Kidney capillary endothelial cell (primary cell): ENCODE results near the gene CLASP2.

Source experiments
- DNase-seq: peaks from one replicate; pipeline ENCODE4 v3.0.0-alpha.2; 2018; ENCODE audit warnings: low spot score

The CLASP2 gene

DNA sequence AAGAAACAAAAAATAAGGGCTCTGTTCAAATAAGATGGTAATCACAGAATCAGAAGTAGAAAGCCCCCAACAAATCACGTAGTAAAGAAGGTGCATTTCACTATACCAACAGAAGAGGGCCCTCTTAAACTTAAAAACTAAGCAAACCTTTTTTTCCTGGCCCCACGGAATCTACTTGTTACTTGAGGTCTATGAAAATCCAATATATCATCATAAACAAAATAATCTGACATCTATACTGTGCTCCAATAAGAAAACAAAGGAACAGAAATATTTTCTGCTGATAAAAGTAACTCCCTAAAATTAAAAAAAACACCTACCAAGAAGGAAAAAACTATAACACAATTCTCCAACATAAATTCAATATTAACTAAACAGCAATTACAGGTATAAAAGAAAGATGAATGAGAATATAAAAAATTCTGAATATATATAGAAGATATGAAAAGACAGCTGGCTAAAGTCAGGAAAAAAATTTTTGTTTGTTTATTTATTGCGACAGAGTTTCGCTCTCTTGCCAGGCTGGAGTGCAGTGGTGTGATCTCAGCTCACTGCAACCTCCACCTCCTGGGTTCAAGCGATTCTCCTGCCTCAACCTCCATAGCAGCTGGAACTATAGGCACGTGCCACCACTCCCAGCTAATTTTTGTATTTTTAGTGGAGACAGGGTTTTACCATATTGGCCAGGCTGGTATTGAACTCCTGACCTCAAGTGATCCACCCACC is 81.8 kb downstream of the CLASP2 start:
- peak; percentile 63 for DNase-seq

GRCh38 chr3:33634262-33634661 is 83.8 kb downstream of the CLASP2 start:
- DNase-seq, result no peak

GRCh38 chr3:33629219-33629618 is 88.8 kb downstream of the CLASP2 start:
- DNase-seq, result no peak

DNA sequence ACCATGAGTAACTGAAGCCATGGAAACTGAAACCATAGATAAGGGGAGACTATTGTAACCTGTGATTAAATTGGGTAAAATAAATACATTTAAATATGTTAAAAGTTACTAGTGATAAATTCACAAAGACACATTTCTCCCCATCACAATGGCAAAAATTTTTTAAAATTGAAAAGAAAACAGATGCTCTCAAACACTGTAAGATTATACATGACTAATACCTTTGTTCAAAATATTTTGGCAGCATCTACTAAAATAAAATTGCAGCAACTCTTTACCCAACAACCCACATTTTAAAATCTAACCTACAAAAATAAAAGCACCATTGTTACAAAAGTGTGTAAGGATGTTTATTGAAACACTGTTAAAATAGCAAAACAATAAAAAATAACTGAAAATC is 93.3 kb downstream of the CLASP2 start:
- no peak for DNase-seq

- DNase-seq, result no peak
Observed at GRCh38 chr3:33613041-33613440, 105.0 kb downstream of the CLASP2 start.

DNA sequence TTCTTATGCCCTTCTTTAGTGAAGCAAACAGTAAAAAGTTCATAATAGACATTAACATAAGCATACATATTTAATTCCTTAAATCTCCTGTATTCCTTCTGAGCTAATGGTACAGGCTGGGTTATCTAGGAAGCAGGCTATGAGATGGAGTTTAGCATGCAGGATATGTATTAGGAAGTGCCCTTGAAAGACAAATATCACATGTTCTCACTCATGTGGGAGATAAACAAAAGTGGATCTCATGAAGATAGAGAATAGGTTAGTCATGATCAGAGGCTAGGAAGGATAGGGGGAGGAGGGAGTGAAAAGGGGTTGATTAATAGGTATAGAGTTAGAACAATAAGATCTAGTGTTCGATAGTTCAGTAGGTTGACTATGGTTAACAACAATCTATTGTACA is 105.4 kb downstream of the CLASP2 start:
- DNase-seq, result no peak

DNA sequence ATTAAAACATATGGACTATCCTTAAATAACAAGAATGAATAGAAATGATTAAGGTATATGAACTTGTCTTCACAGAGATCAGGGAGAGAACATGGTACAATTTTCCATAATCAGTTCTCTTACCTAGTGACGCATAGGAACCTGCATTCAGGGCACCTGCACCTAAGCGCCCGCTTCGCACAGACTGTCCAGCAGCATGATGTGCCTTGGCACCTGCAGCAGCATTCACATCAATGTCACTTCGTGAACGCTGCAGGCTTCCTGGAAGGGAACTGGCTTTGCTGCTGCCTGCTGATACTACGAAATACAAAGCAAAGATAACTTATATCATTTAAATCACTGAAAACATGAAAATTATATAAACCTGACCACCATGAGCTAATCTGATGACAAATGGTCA is 115.2 kb downstream of the CLASP2 start:
- DNase-seq, result no peak

- DNase-seq, result no peak
Observed at GRCh38 chr3:33597257-33597689, 120.8 kb downstream of the CLASP2 start.

DNA sequence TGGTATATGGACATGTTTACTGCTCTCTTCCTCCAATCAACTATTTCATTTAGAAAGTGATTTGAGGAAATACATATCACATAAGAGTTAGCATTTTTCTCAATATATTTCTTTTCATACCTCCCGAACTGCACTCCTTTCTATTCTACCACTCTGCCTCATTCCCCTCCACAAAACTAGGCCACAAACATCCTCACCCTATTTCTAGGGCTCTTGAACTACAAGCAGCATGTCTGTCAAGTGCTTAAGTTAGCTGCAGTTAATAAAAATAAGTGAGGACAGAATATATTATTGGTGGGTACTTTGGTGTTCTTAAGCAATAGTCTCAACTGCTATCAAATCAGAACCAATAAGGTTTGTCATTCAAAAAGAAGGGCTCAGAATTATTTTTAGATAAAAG is 125.1 kb downstream of the CLASP2 start:
- no peak for DNase-seq

GRCh38 chr3:33590541-33590940 is 127.5 kb downstream of the CLASP2 start:
- DNase-seq, result no peak

DNA sequence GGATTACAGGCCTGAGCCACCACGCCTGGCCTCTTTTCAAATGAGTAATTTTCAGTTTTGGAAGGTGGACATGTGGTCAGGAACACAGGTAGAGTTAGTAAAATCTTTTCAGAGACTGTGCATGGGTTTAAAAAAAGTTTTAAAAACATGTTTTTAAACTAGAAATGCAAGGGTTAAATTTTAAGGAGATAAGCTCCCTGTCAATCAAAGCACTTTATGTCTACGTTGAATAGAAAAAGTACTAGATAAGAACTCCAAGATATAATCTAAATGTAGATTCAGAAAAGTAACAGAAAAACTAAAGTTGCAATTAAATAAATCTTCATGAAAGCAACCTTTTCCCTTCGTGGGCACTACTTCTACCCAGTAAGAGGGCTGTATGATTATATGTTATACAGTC is 131.7 kb downstream of the CLASP2 start:
- no peak for DNase-seq

DNA sequence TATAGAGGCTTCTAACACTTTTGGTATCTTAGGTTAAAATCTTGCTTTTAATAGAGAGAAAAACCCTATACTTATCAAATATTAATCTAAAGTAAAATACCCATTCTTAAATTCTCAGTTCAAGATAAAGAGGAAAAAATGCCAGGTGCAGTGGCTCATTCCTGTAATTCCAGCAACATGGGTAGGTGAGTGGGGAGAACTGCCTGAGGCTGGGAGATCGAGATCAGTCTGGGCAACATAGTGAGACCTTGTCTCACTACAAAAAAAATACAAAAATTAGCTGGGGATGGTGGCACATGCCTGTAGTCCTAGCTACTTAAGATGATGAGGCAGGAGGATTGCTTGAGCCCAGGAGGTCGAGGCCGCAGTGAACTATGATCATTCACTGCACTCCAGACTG is 135.8 kb downstream of the CLASP2 start:
- no peak for DNase-seq

- DNase-seq, result no peak
Observed at GRCh38 chr3:33581666-33582065, 136.4 kb downstream of the CLASP2 start.

DNA sequence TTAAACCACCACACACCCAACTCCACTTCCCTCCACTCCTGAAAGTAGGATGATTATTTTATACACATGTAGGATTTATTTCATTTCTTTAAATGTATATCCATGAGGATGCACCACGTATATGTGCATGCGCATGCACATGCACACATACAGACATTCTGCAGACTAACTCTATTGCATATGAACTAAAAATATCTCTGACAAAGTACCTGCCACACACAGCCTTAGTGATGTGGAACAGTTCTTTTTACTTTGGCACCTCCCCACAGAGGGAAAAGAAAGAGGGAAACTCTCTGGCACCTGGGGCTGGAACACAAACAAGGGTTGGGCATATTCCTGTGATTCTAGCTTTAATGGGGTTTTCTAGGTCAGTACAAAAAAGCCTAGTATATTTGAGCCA is 138.2 kb downstream of the CLASP2 start:
- no peak for DNase-seq

GRCh38 chr3:33579178-33579510 is 138.9 kb downstream of the CLASP2 start:
- no peak for DNase-seq

DNA sequence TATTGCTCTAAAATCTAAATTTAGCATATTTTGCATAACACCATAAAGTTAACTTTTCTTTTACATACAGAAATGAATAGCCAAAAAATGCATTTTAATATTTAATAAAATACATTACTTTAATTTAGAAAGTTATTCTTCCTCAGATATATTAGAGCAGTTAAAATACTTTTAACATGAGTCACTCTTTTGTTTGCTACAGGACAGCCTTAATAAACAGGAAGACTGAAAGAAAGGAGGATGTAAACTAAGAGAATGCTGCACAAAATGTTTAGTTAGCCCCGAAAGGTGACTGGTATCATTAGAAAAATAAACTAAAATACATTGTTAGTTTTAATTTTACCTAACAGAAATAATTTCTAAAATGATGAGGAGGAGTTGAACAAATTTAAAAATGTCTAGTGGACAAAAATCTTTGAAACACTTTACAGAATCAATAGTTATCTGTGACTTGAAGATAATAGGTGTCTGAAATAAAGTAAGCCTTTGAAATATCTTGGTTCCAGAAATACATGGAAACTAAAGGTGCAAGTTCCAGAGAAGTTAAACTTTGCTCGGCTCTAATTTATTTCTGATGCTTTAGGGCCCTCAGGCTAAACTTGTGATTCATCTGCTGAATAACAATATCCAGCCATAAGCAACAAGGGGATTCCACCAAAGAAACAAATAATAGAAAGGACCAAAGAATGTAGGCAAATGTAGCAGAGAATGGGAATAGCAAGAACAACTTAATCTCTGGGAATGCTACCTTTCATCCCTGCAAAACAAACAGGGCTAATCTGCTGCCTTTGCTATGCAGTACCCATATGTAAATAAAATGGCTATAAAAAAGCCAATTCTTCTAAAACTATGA is 139.5 kb downstream of the CLASP2 start:
- peak; percentile 67 for DNase-seq

DNA sequence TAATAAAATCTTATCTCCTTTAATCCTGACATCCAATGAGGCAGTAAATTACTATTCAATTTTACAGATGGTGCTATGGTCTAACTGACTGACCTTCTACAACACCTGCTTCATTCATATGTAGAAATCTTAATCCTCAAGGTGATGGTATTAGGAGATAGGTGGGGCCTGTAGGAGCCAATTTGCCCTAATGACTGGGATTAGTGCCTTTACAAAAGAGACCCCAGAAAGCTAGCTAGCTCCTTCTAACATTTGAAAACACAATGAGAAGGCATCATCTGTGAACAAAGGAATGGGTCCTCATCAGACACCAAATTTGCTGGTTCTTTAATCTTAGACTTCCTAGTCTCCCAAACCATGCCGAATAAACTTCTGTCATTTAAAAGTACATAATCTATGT is 140.5 kb downstream of the CLASP2 start:
- DNase-seq, result no peak

GRCh38 chr3:33577173-33577572 is 140.9 kb downstream of the CLASP2 start:
- no peak for DNase-seq

DNA sequence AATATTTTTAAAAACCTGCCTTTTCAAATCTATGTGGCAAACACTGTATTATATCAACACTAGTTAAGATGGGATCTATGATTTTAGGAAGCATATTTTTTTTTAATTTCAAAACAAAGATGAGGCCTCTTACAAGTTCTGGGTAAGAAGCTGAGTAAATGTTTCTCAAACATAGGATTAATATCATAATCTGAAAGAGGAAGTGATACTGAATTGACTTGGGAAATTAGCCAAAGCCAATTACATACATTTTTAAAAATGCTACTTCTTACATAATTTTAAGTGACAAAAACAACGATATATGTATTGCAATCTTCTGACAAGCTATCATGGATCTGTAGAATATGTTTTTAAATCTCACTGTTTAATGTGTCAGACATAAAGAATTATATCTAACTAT is 142.7 kb downstream of the CLASP2 start:
- DNase-seq, result no peak

DNA sequence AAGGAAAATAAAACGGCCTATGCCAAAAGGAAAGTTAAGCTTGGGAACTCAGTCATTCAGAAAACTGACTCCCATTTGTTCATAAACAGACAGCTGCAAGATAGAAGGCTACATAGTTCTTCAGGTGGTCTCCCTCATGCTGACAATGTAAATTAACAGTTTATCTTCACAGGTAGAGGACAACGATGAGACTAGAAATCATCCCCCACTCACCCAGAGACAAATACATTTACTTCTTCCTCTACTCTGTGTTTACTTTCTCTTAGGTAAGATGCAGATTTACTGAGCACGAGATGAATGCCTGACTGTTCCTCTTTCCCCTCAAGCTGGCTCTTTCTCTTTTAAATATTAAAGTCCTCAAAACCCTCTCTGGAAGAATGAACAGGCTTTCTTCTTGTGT is 160.2 kb downstream of the CLASP2 start:
- DNase-seq, result no peak

DNA sequence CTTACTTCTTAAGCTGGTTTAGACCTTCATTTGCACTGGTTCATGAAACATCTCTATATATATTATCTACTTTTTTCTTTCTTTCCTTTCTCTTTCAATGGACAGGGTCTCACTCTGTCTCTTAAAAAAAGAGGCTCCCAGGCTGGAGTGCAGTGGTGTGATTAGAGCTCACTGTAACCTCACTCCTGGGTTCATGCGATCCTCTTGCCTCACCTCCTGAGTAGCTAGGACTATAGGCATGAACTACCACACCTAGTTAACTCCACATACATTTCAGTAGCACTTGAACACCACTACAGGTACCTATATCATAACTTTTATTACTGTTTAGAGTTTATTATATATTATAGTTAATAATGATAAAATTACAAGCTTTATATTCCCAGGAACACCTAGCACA is 160.8 kb downstream of the CLASP2 start:
- no peak for DNase-seq

GRCh38 chr3:33547101-33547500 is 171.0 kb downstream of the CLASP2 start:
- no peak for DNase-seq

GRCh38 chr3:33544126-33544525 is 173.9 kb downstream of the CLASP2 start:
- DNase-seq, result peak; percentile 22

GRCh38 chr3:33543601-33544000 is 174.5 kb downstream of the CLASP2 start:
- DNase-seq, result peak; percentile 55
